ENCODE data around the gene SPACA6. TPM values are rescaled to one million over a fixed set of nuclear protein-coding genes. Genes with fewer than 3 reads are reported as not detected.
A peak's percentile ranks its signal among the peaks of the same experiment; 100 is the strongest.
"Not testable (repeated sequence)": the region's sequence is repeated elsewhere in the genome, so short reads cannot be mapped to it uniquely, and the experiment has no call there.

Gene SPACA6, protein sequence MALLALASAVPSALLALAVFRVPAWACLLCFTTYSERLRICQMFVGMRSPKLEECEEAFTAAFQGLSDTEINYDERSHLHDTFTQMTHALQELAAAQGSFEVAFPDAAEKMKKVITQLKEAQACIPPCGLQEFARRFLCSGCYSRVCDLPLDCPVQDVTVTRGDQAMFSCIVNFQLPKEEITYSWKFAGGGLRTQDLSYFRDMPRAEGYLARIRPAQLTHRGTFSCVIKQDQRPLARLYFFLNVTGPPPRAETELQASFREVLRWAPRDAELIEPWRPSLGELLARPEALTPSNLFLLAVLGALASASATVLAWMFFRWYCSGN
- 1.1 TPM for polyA plus RNA-seq (2012; ENCODE audit: missing spikeins)

DNA sequence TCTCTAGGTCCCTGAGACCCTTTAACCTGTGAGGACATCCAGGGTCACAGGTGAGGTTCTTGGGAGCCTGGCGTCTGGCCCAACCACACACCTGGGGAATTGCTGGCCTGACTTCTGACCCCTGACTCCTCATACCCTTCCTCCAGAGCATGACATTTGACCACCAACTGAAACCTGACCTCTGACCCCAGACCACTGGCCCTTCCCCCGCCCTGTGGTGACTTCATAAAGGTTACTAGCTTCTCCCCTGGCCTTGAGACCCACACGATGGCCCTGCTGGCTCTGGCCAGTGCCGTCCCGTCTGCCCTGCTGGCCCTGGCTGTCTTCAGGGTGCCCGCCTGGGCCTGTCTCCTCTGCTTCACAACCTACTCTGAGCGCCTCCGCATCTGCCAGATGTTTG lies at the start of gene SPACA6:
Gene SPACA6, plus strand, starts transcription at position 71 of the 400 bp plus-strand sequence. Its CDS starts 197 bp downstream, at position 268.
- TF ChIP-seq POLR2AphosphoS5 (IDR thresholded peaks at IDR 0.05; ENCODE audit: low read depth, low read length) = no peak
- TF ChIP-seq POLR2A (IDR thresholded peaks at IDR 0.05; ENCODE audit: low read depth, low read length) = no peak
- TF ChIP-seq TAF1 (IDR thresholded peaks at IDR 0.05; ENCODE audit: borderline replicate concordance, low read depth, low read length) = no peak
- DNase-seq (ENCODE audit: insufficient read length) (no peak), FAIRE-seq (no peak)

DNA sequence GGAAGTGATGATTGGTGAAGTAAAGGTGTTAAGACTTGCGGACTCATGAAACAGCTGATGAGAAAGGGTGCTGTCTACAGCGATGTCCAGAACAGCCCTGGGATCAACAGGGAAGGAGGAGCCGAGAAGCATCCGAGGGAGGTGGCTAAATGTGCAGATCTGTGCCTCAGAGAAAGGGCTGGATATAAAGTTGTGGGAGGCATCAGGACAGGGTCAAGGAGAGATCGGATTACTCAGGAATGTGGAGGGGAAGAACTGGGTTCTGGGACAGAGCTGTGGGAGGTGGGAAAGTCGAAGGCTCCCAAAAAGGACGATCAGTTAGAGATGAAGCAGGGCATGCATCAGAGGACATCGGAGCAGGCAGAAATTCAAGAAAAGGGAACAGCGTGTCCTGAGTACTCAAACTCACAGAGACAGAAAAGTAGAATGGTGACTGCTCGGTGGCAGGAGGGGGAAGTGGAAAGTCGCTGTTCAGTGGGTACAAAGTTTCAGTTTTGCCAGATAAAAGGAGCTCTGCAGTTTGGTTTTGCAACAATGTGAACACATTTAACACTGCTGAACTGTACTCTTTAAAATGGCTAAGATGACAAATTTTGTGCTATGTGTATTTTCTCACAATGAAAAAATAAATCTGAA lies 48.4 kb upstream of the SPACA6 start:
- no peak for TF ChIP-seq TAF1 (IDR thresholded peaks at IDR 0.05; ENCODE audit: borderline replicate concordance, low read depth, low read length)
- no peak for TF ChIP-seq POLR2AphosphoS5 (IDR thresholded peaks at IDR 0.05; ENCODE audit: low read depth, low read length)
- no peak for TF ChIP-seq POLR2A (IDR thresholded peaks at IDR 0.05; ENCODE audit: low read depth, low read length)
- no peak for DNase-seq (ENCODE audit: insufficient read length)
- FAIRE-seq = no peak

DNA sequence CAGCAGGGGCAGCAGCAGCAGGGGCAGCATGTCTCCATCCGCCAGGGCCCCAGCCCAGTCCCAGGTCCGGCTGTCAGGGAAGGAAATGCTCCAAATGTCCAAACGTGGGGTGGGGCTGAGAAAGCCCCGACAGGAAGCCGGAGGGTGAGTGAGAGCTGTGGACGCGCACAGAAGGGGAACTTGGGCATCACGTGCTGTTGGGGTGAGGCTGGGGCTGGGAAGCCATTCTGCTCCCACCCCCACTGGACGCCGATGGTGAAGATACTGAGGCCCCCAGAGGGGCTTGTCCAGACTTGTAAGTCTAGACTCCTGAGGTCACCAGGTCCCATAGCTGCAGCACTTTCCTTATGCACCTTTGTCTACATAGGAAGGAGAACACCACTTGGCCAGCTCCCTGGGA lies 46.4 kb upstream of the SPACA6 start, which contains the start of gene SIGLEC14:
Gene SIGLEC14, minus strand, starts transcription at position 96 of the 400 bp plus-strand sequence. Its CDS starts 66 bp downstream, at position 30.
- DNase-seq (ENCODE audit: insufficient read length) = not testable (repeated sequence)
- FAIRE-seq = peak; percentile 87

DNA sequence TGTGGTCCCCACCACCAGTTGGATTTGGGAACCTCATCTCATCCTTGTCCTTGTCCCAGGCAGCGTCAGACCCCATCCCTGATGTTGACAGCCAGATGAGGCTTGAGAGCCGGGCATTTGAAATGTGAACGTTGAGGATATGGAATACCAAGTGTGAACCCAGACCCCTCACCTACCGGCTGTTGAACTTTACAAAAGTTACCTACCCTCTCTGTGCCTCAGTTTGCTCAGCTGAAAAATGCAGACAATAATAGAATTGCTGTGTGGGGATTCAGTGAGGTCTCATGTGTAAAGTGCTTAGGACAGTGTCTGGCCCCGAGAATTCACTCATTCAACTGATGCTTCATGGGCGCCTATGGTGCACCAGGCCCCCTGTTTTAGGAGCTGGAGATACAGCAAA lies 45.8 kb upstream of the SPACA6 start:
- no peak for DNase-seq (ENCODE audit: insufficient read length)
- FAIRE-seq = peak; percentile 64
- no peak for TF ChIP-seq POLR2AphosphoS5 (IDR thresholded peaks at IDR 0.05; ENCODE audit: low read depth, low read length)
- no peak for TF ChIP-seq TAF1 (IDR thresholded peaks at IDR 0.05; ENCODE audit: borderline replicate concordance, low read depth, low read length)
- TF ChIP-seq POLR2A (IDR thresholded peaks at IDR 0.05; ENCODE audit: low read depth, low read length) = no peak

DNA sequence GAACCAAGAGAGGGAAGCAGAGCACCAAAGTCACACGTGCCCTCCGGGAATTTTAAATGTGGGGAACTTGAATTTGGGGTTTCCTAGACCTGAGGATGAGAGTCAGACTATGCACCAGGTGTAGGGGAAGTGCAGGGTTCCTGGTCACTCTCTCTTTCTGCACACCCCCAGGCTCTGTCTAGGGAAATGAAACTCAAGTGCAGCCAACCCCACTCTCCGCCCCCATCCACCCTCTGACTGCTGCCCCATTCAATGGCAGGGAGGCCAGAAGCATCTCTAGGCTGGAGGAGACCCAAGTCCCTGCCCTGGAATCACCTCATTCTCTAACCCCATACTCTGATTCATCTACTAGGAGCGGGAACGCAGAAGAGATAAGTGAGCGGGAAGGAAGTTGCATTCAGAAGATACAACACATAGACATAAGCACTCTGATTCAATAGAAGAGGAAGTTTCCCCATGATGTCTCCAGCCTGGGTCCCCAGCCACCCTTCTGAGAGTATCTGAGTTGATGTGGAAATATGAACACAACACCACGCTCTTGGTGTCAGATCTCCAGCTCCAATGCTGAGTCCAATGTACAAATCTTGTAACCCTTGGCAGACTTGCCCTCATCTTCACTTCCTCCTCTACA lies 41.8 kb upstream of the SPACA6 start:
- FAIRE-seq = peak; percentile 72
- TF ChIP-seq POLR2A (IDR thresholded peaks at IDR 0.05; ENCODE audit: low read depth, low read length) (no peak), POLR2AphosphoS5 (IDR thresholded peaks at IDR 0.05; ENCODE audit: low read depth, low read length) (no peak), TAF1 (IDR thresholded peaks at IDR 0.05; ENCODE audit: borderline replicate concordance, low read depth, low read length) (no peak)
- no peak for DNase-seq (ENCODE audit: insufficient read length)

DNA sequence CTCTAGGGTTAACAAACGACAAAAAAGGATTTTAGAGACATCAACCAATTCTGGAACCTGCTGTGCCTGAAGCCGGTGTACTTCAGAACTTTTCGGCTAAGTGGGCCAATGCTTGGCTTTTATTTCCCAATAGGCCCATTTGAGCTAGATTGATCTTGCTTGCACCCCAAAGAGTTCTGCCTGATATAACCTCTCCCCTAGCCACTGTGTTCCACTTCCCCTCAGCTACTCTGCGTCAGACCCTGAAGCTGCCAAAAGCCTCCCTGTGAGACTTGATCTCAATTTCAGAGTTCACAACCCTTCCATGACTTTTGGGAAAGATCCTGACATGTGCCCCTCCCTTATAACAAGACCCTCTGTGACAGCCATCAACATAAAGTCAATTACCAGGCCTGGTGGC lies 40.9 kb upstream of the SPACA6 start:
- DNase-seq (ENCODE audit: insufficient read length) = no peak
- TF ChIP-seq POLR2A (IDR thresholded peaks at IDR 0.05; ENCODE audit: low read depth, low read length) (no peak), POLR2AphosphoS5 (IDR thresholded peaks at IDR 0.05; ENCODE audit: low read depth, low read length) (no peak), TAF1 (IDR thresholded peaks at IDR 0.05; ENCODE audit: borderline replicate concordance, low read depth, low read length) (no peak)
- FAIRE-seq = no peak

DNA sequence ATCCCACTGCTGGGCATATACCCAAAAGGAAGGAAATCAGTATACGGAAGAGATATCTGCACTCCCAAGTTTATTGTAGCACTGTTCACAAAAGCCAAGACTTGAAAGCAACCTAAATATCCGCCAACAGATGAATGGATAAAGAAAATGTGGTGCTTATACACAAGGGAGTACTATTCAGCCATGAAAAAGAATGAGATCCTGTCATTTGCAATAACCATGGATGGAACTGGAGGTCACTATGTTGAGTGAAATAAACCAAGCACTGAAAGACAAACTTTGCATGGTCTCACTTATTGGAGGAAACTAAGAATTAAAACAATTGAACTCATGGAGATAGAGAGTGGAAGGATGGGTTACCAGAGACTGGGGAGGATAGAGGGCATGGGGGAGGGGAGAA lies 40.0 kb upstream of the SPACA6 start:
- DNase-seq (ENCODE audit: insufficient read length) (no peak), FAIRE-seq (no peak)
- TF ChIP-seq POLR2A (IDR thresholded peaks at IDR 0.05; ENCODE audit: low read depth, low read length) = no peak
- TF ChIP-seq POLR2AphosphoS5 (IDR thresholded peaks at IDR 0.05; ENCODE audit: low read depth, low read length) = no peak
- no peak for TF ChIP-seq TAF1 (IDR thresholded peaks at IDR 0.05; ENCODE audit: borderline replicate concordance, low read depth, low read length)

DNA sequence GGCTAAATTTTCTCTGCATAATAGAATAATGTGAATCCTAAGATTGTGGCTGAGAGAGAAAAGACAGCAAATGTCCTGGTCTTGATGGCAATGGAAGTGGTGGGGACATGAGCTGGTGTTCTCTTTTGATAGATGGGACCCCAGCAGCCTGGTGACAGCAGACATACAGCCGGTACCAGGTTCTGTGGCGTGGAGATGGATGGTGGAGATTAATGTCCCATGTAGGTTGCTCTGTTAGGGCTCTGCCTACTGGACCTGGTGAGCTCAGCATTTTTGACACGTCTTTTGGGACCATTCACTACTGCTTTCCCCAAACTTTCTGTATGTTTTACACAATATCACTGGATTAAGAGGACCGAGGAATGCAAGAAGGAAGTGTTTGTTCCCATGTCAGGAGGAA lies 38.3 kb upstream of the SPACA6 start:
- FAIRE-seq (no peak), DNase-seq (ENCODE audit: insufficient read length) (no peak)
- TF ChIP-seq TAF1 (IDR thresholded peaks at IDR 0.05; ENCODE audit: borderline replicate concordance, low read depth, low read length) = no peak
- no peak for TF ChIP-seq POLR2A (IDR thresholded peaks at IDR 0.05; ENCODE audit: low read depth, low read length)
- TF ChIP-seq POLR2AphosphoS5 (IDR thresholded peaks at IDR 0.05; ENCODE audit: low read depth, low read length) = no peak

DNA sequence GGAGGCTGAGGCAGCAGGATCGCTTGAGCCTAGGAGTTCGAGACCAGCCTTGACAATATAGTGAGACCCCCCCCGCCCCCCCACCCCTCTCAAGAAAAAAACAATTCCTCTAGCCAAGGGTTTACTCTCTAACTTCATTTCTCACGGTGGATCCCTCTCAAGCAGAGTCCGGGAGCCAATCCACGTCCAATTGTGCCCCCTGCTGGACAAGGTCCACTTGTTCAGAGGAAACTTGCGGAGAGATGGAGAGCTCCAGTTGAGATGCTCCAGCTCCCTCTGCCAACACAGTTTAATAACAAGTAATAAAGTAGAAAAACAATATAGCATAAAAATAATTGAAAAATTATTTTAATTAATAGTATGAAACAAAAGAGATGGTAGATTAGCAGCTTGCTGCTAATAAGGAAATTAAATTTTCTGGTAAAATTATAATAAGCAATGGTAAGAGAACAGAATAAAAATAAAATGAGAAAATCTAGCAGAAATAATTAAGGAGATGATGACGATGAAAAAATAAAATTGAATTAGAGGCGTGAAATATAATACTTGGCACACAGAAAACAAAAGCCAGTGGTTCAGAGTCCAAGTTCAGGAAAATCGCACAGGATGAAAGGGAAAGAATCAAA lies 32.0 kb upstream of the SPACA6 start:
- DNase-seq (ENCODE audit: insufficient read length) = no peak
- TF ChIP-seq POLR2A (IDR thresholded peaks at IDR 0.05; ENCODE audit: low read depth, low read length) (no peak), TAF1 (IDR thresholded peaks at IDR 0.05; ENCODE audit: borderline replicate concordance, low read depth, low read length) (no peak)
- FAIRE-seq = peak; percentile 63

DNA sequence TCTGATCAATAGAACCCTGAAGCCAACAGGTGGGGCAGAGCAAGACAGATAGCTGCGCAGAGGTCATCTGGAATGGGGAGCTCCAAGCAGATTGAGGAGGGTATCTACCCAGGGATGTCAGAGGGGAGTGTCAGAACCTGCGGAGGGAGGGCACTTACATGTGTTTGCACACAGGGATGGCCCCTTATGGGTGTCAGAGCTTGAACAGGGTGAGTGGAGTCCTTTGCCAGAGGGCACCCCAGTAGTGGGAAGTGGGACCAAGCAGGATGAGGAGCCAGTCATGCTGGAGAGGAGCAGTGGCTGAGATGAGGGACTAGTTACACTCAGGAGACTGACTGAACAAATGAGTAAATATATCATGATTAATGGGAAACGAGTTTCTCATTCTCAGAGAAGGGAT lies 29.5 kb upstream of the SPACA6 start:
- no peak for TF ChIP-seq POLR2A (IDR thresholded peaks at IDR 0.05; ENCODE audit: low read depth, low read length)
- TF ChIP-seq TAF1 (IDR thresholded peaks at IDR 0.05; ENCODE audit: borderline replicate concordance, low read depth, low read length) = no peak
- TF ChIP-seq POLR2AphosphoS5 (IDR thresholded peaks at IDR 0.05; ENCODE audit: low read depth, low read length) = no peak
- FAIRE-seq (no peak), DNase-seq (ENCODE audit: insufficient read length) (no peak)

DNA sequence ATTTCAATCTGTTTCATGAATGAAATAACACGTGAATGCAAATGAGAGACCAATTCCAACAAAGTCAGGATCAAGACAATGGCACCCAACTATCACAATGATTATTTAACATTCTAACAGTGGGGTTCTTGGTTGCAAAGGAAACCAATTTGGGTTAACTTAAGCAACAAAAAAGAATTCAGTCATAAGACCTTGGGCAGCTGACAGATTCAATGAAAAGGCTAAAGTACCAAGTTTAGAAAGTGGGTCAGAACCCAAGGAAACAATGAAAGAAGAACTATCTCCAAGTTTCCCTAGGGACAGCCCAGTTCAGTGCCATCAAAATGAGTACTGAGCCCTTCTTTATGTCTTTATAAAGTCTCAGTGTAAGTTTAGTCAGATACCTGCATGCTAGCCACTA lies 29.0 kb upstream of the SPACA6 start:
- FAIRE-seq = no peak
- TF ChIP-seq POLR2AphosphoS5 (IDR thresholded peaks at IDR 0.05; ENCODE audit: low read depth, low read length) (no peak), POLR2A (IDR thresholded peaks at IDR 0.05; ENCODE audit: low read depth, low read length) (no peak), TAF1 (IDR thresholded peaks at IDR 0.05; ENCODE audit: borderline replicate concordance, low read depth, low read length) (no peak)
- DNase-seq (ENCODE audit: insufficient read length) = no peak

Data from GM12892 (cell line).